GM23338 (cell line): Measurements from ENCODE around the gene BTNL2.

ENCODE experiments used
- CTCF ChIP-seq, 2 experiments: fragments of 200-600 bp in 1 of 2; sonication (generic) in 1 of 2; conservative IDR thresholded peaks; 2 replicates each; pipeline versions ENCODE4 v1.5.1 to v1.6.1; 2016 to 2017; ENCODE audit warnings: antibody characterized with exemption in 2 of 2, low read depth in 2 of 2, mild to moderate bottlenecking in 2 of 2, moderate library complexity in 1 of 2
- JUNB ChIP-seq: IDR thresholded peaks from one replicate; pipeline ENCODE4 v1.6.1; 2016; ENCODE audit warnings: antibody characterized with exemption; ENCODE audit not compliant: unreplicated experiment
- POLR2AphosphoS5 ChIP-seq: IDR thresholded peaks from 2 replicates; pipeline ENCODE4 v1.6.1; 2016; ENCODE audit warnings: antibody characterized with exemption, low read depth
- REST ChIP-seq: IDR thresholded peaks from one replicate; pipeline ENCODE4 v1.6.1; 2018; ENCODE audit warnings: antibody characterized with exemption; ENCODE audit not compliant: unreplicated experiment
- ZNF331 ChIP-seq: fragments of 250-450 bp; sonication (Bioruptor Pico); IDR thresholded peaks from 2 replicates; pipeline ENCODE4 v1.5.0; 2020; ENCODE audit warnings: low read depth, mild to moderate bottlenecking, moderate library complexity

- TF ChIP-seq CTCF (conservative IDR thresholded peaks at IDR 0.05; ENCODE audit: low read depth in 2 of 2), result no peak
- TF ChIP-seq POLR2AphosphoS5, result no peak
- no peak for TF ChIP-seq REST
- no peak for TF ChIP-seq ZNF331
- no peak for TF ChIP-seq JUNB
These were observed 1.3 kb downstream of the BTNL2 start for GRCh38 chr6:32405656-32406055.
